ENCODE data around the gene CYB5R3. TPM values are rescaled to one million over a fixed set of nuclear protein-coding genes. Genes with fewer than 3 reads are reported as not detected.

The CYB5R3 gene
- total RNA-seq, 4 donors from 2014 or later = 127 to 268 (median 155) TPM

DNA sequence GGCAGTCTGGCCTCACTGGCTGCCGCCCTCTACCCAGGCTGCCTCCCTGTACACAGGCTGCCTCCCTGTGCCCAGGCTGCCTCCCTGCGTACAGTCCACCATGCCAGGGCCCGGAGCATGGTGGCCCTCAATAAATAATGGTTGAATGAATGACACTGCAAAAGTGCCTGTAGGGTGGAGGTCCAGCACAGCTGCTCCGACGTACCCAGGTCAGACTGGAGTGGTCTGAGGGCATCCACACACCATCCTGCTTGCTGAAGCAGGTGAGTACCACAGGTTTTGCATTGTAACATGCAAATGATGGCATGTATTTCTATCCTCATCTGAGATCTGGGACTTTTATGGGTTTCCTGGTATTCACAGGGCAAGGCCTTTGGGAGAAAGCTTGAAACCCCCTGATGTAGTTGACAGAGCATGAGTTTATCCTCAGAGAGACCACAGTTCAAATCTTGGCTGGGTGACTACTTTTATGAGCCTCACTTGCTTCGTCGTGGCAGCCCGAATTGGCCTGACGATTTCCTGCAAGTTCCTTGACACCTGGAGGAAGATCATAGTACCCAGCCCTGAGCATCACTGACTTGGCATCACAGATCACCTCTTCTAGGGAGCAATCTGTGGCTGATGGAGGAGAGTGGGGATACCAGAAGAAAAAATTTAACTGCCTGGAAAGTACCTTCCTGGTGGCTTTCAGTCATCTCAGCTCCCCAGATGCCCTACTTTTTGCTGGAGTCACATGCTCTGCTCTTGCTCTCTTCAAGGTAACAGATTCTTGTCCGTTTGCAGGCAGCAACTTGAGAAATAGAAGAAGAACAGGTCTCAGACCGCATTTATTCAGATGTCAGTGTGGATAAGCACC is 16.0 kb upstream of the CYB5R3 start:
- WGBS, 2 donors (ENCODE audit: low coverage in 1 of 2) = 39 to 76% methylated on average over 3 of the region's 11 CpGs
- no peaks in the 10 kb centered on the region for H3K9me3 ChIP-seq
- H3K27ac ChIP-seq = no peak overlapping the region
- no peaks in the 10 kb centered on the region for H3K27me3 ChIP-seq
- no peak overlapping the region for H3K4me3 ChIP-seq
- no peaks in the 10 kb centered on the region for H3K36me3 ChIP-seq
- TF ChIP-seq, protein P1, sequence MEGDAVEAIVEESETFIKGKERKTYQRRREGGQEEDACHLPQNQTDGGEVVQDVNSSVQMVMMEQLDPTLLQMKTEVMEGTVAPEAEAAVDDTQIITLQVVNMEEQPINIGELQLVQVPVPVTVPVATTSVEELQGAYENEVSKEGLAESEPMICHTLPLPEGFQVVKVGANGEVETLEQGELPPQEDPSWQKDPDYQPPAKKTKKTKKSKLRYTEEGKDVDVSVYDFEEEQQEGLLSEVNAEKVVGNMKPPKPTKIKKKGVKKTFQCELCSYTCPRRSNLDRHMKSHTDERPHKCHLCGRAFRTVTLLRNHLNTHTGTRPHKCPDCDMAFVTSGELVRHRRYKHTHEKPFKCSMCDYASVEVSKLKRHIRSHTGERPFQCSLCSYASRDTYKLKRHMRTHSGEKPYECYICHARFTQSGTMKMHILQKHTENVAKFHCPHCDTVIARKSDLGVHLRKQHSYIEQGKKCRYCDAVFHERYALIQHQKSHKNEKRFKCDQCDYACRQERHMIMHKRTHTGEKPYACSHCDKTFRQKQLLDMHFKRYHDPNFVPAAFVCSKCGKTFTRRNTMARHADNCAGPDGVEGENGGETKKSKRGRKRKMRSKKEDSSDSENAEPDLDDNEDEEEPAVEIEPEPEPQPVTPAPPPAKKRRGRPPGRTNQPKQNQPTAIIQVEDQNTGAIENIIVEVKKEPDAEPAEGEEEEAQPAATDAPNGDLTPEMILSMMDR (IDR thresholded peaks at IDR 0.05) = no peak
- TF ChIP-seq POLR2A (IDR thresholded peaks at IDR 0.05) (no peak), POLR2AphosphoS5 (IDR thresholded peaks at IDR 0.05) (no peak), EP300 (IDR thresholded peaks at IDR 0.05) (no peak)
- ATAC-seq = no peak
- peaks cover 0 to 16% (median 4%) of the 10 kb centered on the region in 3 donors for H3K4me1 ChIP-seq

DNA sequence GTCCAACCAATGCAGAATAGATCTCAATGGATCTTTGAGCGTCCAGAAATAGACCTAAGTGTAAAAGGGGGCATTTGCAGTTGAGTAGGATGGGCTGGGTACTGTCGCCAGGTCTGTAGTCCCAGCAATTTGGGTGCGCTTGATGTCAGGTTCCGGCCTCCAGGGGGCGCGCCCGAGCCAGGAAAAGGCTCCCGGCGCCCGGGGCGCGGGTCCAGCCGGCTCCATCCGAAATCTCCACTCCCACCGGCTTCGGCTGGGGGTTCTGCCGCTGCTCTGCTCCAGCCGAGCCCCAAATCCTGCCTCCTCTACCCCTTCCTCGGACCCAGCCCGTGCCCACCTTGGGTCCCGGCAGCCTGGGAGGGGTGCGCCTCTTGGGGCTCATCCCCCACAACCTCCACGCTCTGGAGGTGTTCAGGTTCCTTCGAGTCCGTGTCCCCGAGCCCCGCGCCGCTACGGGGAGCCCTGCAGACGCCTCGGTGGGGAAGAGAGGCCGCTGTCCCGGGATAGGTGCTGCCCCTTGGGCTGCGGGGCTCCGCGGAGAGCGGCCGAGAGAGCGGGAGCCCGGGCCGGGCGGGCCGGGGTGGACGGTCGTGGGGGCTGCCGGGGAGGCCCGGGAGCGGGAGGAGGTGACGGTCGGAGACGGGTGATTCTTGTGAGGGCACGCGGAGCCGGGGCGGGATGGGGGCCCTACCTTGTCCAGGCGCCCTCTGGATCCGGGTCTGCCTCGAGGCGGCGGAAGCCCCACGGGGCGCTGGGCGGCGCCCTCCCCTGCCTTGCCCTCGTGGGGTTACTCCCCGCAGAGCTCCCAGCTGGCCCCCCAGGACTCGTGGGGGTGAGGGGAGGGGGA is 13.0 kb upstream of the CYB5R3 start:
- TF ChIP-seq EP300 (IDR thresholded peaks at IDR 0.05) = no peak
- no peak for TF ChIP-seq POLR2A (IDR thresholded peaks at IDR 0.05)
- TF ChIP-seq, protein P1 (IDR thresholded peaks at IDR 0.05) = peak in 3 of 4 experiments; percentile 79 to 88 (median 80)
- peak; percentile 32 for TF ChIP-seq POLR2AphosphoS5 (IDR thresholded peaks at IDR 0.05)
- Histone ChIP-seq H3K9me3 (no peaks in the 10 kb centered on the region), H3K4me3 (peak overlapping the region; percentile 31 to 58), H3K27ac (peak overlapping the region in 3 of 4 donors; percentile 34 to 82 (median 61)), H3K36me3 (no peaks in the 10 kb centered on the region), H3K4me1 (peaks cover 0 to 15% (median 4%) of the 10 kb centered on the region in 3 donors), H3K27me3 (no peaks in the 10 kb centered on the region)
- peak; percentile 91 for ATAC-seq
- 0% methylated on average over 2 of the region's 68 CpGs; no CpG with 5 or more reads in 1 of the 2 donors for WGBS, 2 donors (ENCODE audit: low coverage in 1 of 2)

GRCh38 chr22:42656578-42656977 is 7.4 kb upstream of the CYB5R3 start:
- Histone ChIP-seq H3K36me3 (no peaks in the 10 kb centered on the region), H3K9me3 (no peaks in the 10 kb centered on the region), H3K4me3 (no peak overlapping the region), H3K27me3 (no peaks in the 10 kb centered on the region), H3K4me1 (peaks cover 0 to 3% (median 3%) of the 10 kb centered on the region in 3 donors), H3K27ac (no peak overlapping the region)
- TF ChIP-seq EP300 (IDR thresholded peaks at IDR 0.05) (no peak), POLR2A (IDR thresholded peaks at IDR 0.05) (no peak), POLR2AphosphoS5 (IDR thresholded peaks at IDR 0.05) (no peak)
- TF ChIP-seq, protein P1 (IDR thresholded peaks at IDR 0.05) = no peak
- WGBS, 2 donors (ENCODE audit: low coverage in 1 of 2) = 90 to 93% methylated on average over 7 of the region's 8 CpGs
- ATAC-seq = no peak

- no peaks in the 10 kb centered on the region for H3K4me1 ChIP-seq
- H3K9me3 ChIP-seq = no peaks in the 10 kb centered on the region
- H3K27ac ChIP-seq = no peak overlapping the region
- ATAC-seq = no peak
- no peak overlapping the region for H3K4me3 ChIP-seq
- no peak for TF ChIP-seq POLR2AphosphoS5 (IDR thresholded peaks at IDR 0.05)
- TF ChIP-seq, protein P1 (IDR thresholded peaks at IDR 0.05) = no peak
- no peak for TF ChIP-seq EP300 (IDR thresholded peaks at IDR 0.05)
- TF ChIP-seq POLR2A (IDR thresholded peaks at IDR 0.05) = no peak
- H3K36me3 ChIP-seq = no peaks in the 10 kb centered on the region
- 77 to 80% methylated on average over 6 to 7 of the region's 9 CpGs for WGBS, 2 donors (ENCODE audit: low coverage in 1 of 2)
- no peaks in the 10 kb centered on the region for H3K27me3 ChIP-seq
These were observed 6.5 kb upstream of the CYB5R3 start for GRCh38 chr22:42655693-42656092.

Measured in gastroesophageal sphincter (tissue), 4 donors.